GM18858 (cell line): ENCODE measurements around the gene CCDC112.
A peak's percentile ranks its signal among the peaks of the same experiment; 100 is the strongest.
"Not testable (repeated sequence)": the region's sequence is repeated elsewhere in the genome, so short reads cannot be mapped to it uniquely, and the experiment has no call there.

ENCODE experiments used
- ATAC-seq: cut with Tn5 transposase; IDR thresholded peaks from one replicate; pipeline ENCODE4 v1.9.1; 2021; ENCODE audit not compliant: unreplicated experiment

The CCDC112 gene

GRCh38 chr5:115296124-115297022 lies at the start of gene CCDC112:
TSS of gene CCDC112 (minus strand) at chr5:115296654. CDS start at chr5:115296543, 111 bp downstream.
- peak; percentile 74 for ATAC-seq

DNA sequence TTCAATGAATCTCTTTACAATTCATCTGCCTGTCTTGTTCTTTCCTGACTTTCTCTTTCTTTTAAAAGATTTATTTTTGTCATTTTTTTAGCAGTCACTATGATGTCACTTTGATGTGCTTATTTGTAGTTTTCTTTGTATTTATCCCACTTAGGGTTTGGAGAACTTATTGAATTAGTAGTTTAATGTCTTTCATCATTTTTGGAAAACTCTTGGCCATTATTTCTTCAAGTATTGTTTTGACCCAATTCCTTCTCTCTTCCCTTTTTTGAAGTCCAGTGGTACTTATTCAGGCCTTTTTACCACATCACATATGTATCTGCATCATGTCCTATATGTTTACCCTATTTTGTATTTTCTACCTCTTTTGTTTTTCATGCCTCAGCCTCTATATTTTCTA lies 48.9 kb upstream of the CCDC112 start:
- ATAC-seq, result no peak

GRCh38 chr5:115343855-115344254 lies 47.4 kb upstream of the CCDC112 start:
- ATAC-seq, result no peak

DNA sequence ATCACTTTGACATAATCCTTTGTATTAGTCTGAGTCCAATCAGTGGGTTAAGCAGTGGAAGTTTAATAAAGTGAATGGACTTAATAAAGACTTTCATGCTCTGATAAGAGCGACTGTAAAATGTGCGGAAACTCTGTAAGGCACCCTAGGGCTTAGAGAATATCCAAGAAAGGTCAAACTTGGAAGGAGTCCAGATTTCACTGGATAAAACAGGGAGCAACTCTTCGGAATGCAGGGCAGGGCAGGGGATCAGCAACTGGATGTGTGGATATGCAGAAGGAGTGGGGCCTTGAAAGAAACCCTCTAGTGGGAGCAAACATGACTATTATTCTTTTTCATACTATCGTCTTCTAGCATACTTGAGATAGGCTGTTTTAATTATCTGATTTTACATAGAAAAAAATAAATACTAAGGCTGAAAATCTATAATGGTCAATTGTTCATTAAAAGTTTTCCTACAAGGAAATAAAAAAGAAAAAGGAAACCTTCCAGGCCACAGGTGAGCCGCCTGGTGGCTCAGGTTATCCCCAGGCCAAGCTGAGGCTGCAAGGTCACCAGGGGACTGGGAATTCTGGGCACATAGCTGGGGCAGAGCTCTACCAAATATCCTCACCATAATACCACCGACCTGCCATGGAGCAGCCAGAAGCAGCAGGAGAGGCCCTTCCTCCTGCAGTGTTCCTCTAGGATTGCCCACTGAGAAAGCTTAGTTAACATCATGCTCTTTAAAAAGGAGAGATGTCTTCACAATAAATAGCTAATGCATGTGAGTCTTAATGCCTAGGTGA lies 46.3 kb upstream of the CCDC112 start:
- no peak for ATAC-seq

GRCh38 chr5:115341745-115342144 lies 45.3 kb upstream of the CCDC112 start:
- no peak for ATAC-seq

DNA sequence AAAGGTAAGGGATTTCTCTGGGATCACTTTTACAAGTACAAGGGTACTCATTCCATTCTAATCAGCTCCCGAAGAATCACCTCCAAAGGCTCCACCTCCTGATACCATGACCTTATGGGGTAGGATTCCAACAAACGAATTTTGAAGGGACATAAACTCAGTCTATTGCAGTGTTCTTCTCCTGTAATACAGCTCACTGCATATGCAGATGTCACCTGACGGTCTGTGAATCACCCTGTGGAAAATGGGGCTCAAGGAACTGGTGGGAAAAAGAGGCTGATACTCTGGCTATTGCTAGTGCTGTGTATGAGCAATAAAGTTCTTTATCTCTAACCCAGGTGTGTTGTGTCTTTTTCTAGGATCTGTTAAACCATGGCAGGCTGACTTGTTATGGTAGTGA lies 42.4 kb upstream of the CCDC112 start:
- no peak for ATAC-seq

- ATAC-seq, result no peak
Observed at GRCh38 chr5:115337882-115338281, 41.4 kb upstream of the CCDC112 start.

DNA sequence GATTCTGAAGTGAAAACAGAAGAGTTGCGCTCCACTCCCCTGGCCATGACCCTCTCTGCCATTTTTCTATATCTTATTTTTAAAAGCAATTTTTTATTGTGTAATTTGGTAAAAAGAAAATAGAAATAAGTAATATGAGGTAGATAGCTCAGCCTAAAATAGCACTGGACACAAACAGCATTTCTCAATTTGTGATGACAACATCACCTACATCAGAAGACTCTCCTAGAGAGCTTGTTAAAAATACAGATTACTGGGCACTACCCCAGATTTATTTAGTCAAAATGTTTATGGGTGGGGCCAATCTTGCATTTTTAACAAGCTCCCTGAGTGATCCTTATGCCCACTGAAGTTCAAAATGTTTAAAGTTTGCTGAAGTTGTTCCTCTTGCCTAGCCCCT lies 40.5 kb upstream of the CCDC112 start:
- no peak for ATAC-seq

GRCh38 chr5:115336201-115336720 lies 39.8 kb upstream of the CCDC112 start:
- ATAC-seq, result no peak

DNA sequence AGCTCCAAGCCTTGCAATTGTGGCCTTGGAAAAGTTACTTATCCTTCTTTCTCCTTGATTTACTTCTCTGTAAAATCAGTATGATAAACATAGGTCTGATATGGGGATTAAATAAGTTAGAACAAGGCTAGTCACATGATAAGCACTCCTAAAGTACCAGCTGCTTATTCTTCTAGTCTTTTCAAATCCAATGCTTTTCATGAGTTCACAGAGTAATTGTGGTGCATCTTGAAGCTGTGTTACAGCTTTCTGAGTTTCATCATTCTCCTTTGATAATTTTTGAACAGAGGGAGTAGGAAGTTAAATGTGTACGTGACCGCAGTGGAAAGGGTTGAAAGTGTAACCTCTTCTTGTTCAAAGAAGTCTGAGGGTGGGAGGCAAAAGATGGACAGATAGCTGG lies 38.8 kb upstream of the CCDC112 start:
- no peak for ATAC-seq

DNA sequence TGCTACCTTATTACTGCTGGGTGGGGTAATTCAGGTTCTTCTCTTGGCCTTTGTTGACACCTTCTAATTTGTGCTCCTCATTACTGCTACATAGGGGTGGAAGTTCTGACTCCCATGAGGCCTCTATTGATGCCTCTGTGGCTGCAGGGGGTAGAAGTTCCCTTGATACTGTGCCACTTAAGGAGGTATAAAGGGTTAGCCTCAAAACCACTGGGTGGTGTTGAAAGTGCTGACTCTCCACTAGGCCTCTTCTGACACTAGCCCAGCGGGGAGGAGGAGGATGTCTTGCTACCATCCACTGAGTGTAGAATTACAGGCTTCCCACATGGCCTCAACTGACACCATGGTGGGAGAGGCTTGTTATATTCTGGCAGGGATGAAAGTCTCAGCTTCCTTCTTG lies 36.7 kb upstream of the CCDC112 start:
- ATAC-seq, result no peak

- peak; percentile 75 for ATAC-seq
Observed at GRCh38 chr5:115330830-115331229, 34.4 kb upstream of the CCDC112 start.

- no peak for ATAC-seq
Observed at GRCh38 chr5:115329475-115329874, 33.0 kb upstream of the CCDC112 start.

DNA sequence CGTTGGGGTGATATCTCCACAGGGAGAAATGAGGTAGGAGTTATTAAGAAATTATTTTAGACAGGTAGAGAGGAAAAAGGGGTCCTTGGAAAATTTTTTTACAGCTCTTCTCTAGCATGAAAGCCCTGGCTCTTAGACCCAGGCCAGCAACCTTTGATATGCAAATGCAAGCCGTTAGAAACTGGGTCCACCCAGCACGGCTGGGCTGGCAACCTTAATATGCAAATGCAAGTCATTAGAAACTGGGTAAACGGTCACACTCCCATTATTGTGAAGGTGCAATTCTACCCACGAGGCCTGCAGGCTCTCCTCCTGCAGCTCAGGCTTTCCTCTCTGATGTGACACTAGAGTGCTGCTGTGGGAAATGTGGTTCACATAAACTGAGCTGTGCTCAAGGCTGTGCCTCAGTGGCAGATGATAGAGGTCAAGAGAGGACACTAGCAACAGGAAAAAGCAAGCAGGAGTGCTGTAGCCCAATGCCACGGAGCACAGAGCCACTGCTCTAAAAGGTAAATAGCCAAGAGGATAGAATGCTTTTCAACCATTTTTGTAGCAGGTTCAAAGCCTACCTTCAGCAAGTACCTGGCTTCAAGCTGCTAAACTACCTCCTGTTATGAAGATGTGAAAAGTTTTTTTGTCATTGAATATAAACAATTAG lies 32.3 kb upstream of the CCDC112 start:
- ATAC-seq, result not testable (repeated sequence)

DNA sequence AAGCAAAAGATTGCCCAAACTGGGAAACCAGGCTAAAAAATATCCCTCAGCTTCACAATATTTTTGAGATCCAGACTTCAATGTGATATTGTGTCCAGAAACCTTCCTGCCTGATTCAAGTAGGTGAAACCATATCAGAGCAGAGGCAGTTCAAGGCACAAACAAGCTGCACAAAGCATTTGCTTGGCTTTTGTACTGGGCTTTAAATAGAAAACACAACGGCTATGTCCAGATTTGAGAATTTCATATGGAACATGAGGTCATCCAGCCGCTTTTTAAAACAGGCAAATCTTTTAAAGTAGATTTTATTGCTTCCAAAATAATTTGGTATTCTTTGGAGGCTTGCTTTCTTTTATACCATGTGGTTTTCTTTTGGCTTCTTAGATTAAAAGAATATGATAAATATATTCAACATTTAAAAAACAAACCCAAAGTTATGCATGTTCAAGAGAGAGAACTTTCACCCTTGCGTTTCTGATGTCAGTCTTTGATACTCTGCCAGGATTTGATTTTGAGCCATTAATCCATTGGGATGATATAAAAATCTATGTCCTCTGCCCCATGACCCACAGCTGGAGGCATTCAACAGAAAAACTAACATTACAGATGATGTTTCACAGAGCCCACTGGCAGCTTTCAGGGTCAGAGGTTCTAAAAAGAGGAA lies 29.0 kb upstream of the CCDC112 start:
- ATAC-seq, result no peak

DNA sequence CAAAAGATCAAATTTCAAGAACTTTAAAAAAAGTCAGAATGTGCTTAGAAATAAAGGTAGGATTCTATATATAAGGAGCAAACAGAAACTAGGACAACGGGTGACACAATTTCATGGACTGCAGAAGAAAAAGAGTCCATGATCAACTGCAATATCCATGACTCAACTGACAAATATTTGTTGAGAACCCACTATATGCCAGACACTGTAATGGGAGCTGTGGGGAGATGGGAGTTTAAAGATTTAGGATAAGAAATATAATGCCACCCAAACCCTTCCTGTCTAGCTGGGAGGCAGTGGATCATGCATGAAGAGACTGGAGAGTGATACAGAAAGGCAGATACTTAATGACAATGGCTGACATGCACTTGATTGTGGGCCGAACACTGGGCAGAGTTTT lies 27.6 kb upstream of the CCDC112 start:
- no peak for ATAC-seq

DNA sequence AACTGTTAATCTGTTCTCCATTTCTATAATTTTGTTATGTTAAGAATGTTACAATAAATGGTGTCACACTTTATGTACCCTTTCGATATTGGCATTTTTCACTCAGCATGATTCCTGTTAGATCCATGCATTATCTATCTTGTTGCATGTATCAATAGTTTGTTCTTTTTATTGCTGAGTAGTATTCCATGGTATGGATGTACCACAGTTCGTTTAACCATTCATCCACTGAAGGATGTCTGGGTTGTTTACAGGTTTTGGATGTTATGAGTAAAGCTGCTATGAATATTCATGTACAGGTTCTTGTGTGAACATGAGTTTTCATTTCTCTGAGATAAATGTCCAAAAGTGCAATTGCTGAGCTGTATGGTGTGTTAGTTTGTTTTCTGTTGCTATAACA lies 26.3 kb upstream of the CCDC112 start:
- ATAC-seq, result no peak

DNA sequence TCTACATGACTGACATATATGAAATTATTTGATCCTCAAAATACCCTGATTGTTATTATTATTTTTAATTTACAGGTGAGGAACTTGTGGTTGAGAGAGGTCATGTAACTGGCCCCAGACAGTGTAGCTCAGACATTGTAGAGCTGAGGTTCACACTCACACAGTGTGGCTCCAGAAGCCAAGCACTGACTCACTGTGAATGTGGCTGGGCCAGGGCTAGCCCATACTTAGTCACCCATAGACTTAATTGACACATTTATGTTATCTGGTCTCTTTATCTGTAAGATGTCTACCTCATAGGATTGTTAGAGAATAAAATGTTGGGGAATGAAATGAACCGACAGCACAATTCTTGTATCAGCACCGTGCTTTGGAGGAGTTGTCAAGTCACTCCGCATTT lies 24.9 kb upstream of the CCDC112 start:
- ATAC-seq, result no peak

- ATAC-seq, result no peak
Observed at GRCh38 chr5:115320515-115320914, 24.1 kb upstream of the CCDC112 start.

GRCh38 chr5:115320006-115320405 lies 23.6 kb upstream of the CCDC112 start:
- ATAC-seq, result no peak

GRCh38 chr5:115319007-115319406 lies 22.6 kb upstream of the CCDC112 start:
- no peak for ATAC-seq
